HEK293 (cell line): ENCODE data around the gene GCLM.

Source experiments
- ATF2 ChIP-seq: fragments of 450-650 bp; formaldehyde crosslinking; IDR thresholded peaks from 2 replicates; pipeline ENCODE4 v1.5.1; 2016; ENCODE audit warnings: missing biosample characterization, missing genetic modification characterization, low read depth
- EGR2 ChIP-seq: fragments of 450-650 bp; formaldehyde crosslinking; IDR thresholded peaks from 2 replicates; pipeline ENCODE4 v1.5.1; 2016; ENCODE audit warnings: low read depth, missing biosample characterization, missing genetic modification characterization
- GLI4 ChIP-seq: fragments of 450-650 bp; formaldehyde crosslinking; IDR thresholded peaks from 2 replicates; pipeline ENCODE4 v1.5.1; 2016; ENCODE audit warnings: missing biosample characterization, missing genetic modification characterization
- HOXC10 ChIP-seq: sonication (generic); formaldehyde crosslinking; IDR thresholded peaks from 2 replicates; pipeline ENCODE4 v1.8.1; 2023; ENCODE audit warnings: mild to moderate bottlenecking, missing genetic modification reagents
- KLF16 ChIP-seq: fragments of 450-650 bp; formaldehyde crosslinking; IDR thresholded peaks from 2 replicates; pipeline ENCODE4 v1.5.1; 2017; ENCODE audit warnings: missing biosample characterization, missing genetic modification characterization
- KLF7 ChIP-seq: fragments of 450-650 bp; formaldehyde crosslinking; IDR thresholded peaks from 2 replicates; pipeline ENCODE4 v1.5.1; 2016; ENCODE audit warnings: missing biosample characterization, missing genetic modification characterization, borderline replicate concordance
- SCRT2 ChIP-seq: fragments of 450-650 bp; formaldehyde crosslinking; IDR thresholded peaks from 2 replicates; pipeline ENCODE4 v1.5.1; 2016; ENCODE audit warnings: missing biosample characterization, missing genetic modification characterization
- SP7 ChIP-seq: fragments of 450-650 bp; formaldehyde crosslinking; IDR thresholded peaks from 2 replicates; pipeline ENCODE4 v1.5.1; 2016; ENCODE audit warnings: missing biosample characterization, missing genetic modification characterization
- TCF7L2 ChIP-seq: IDR thresholded peaks from 2 replicates; pipeline ENCODE4 v1.6.1; 2011; ENCODE audit warnings: low read depth, mild to moderate bottlenecking, inconsistent platforms, low read length, moderate library complexity, borderline replicate concordance
- YY1 ChIP-seq: fragments of 450-650 bp; formaldehyde crosslinking; IDR thresholded peaks from 2 replicates; pipeline ENCODE4 v1.5.1; 2018; ENCODE audit warnings: missing biosample characterization, missing genetic modification characterization
- ZBTB17 ChIP-seq: fragments of 450-650 bp; formaldehyde crosslinking; IDR thresholded peaks from 2 replicates; pipeline ENCODE4 v1.5.1; 2016; ENCODE audit warnings: missing biosample characterization, missing genetic modification characterization
- ZFHX2 ChIP-seq: fragments of 450-650 bp; formaldehyde crosslinking; conservative IDR thresholded peaks from 2 replicates; pipeline ENCODE4 v1.5.1; 2016; ENCODE audit warnings: missing biosample characterization, missing genetic modification characterization
- ZFP41 ChIP-seq: fragments of 450-650 bp; formaldehyde crosslinking; IDR thresholded peaks from 2 replicates; pipeline ENCODE4 v1.5.1; 2016; ENCODE audit warnings: missing biosample characterization, missing genetic modification characterization, borderline replicate concordance
- ZNF146 ChIP-seq: fragments of 450-650 bp; formaldehyde crosslinking; IDR thresholded peaks from 2 replicates; pipeline ENCODE4 v1.5.1; 2016; ENCODE audit warnings: missing biosample characterization, missing genetic modification characterization
- ZNF175 ChIP-seq: fragments of 450-650 bp; formaldehyde crosslinking; IDR thresholded peaks from 2 replicates; pipeline ENCODE4 v1.5.1; 2016; ENCODE audit warnings: missing biosample characterization, missing genetic modification characterization
- ZNF2 ChIP-seq: fragments of 450-650 bp; formaldehyde crosslinking; IDR thresholded peaks from 2 replicates; pipeline ENCODE4 v1.5.1; 2016; ENCODE audit warnings: missing biosample characterization, missing genetic modification characterization
- ZNF214 ChIP-seq: fragments of 450-650 bp; formaldehyde crosslinking; IDR thresholded peaks from 2 replicates; pipeline ENCODE4 v1.5.1; 2017; ENCODE audit warnings: missing biosample characterization, mild to moderate bottlenecking, missing genetic modification characterization, borderline replicate concordance
- ZNF24 ChIP-seq: fragments of 450-650 bp; formaldehyde crosslinking; IDR thresholded peaks from 2 replicates; pipeline ENCODE4 v1.5.1; 2016; ENCODE audit warnings: missing biosample characterization, missing genetic modification characterization
- ZNF302 ChIP-seq: fragments of 450-650 bp; formaldehyde crosslinking; IDR thresholded peaks from 2 replicates; pipeline ENCODE4 v1.5.1; 2016; ENCODE audit warnings: missing biosample characterization, missing genetic modification characterization, low read depth
- ZNF324 ChIP-seq: fragments of 450-650 bp; formaldehyde crosslinking; IDR thresholded peaks from 2 replicates; pipeline ENCODE4 v1.5.1; 2016; ENCODE audit warnings: missing biosample characterization, missing genetic modification characterization
- ZNF426 ChIP-seq: fragments of 450-650 bp; formaldehyde crosslinking; IDR thresholded peaks from 2 replicates; pipeline ENCODE4 v1.5.1; 2017; ENCODE audit warnings: missing biosample characterization, missing genetic modification characterization, mild to moderate bottlenecking, inconsistent platforms, moderate library complexity
- ZNF433 ChIP-seq: fragments of 450-650 bp; formaldehyde crosslinking; IDR thresholded peaks from 2 replicates; pipeline ENCODE4 v1.5.1; 2016; ENCODE audit warnings: missing biosample characterization, missing genetic modification characterization, low read depth
- ZNF449 ChIP-seq: fragments of 450-650 bp; formaldehyde crosslinking; IDR thresholded peaks from 2 replicates; pipeline ENCODE4 v1.5.1; 2017; ENCODE audit warnings: missing biosample characterization, mild to moderate bottlenecking, missing genetic modification characterization, moderate library complexity
- ZNF473 ChIP-seq: fragments of 450-650 bp; formaldehyde crosslinking; IDR thresholded peaks from 2 replicates; pipeline ENCODE4 v1.5.1; 2017; ENCODE audit warnings: missing biosample characterization, missing genetic modification characterization
- ZNF501 ChIP-seq: fragments of 450-650 bp; formaldehyde crosslinking; IDR thresholded peaks from 2 replicates; pipeline ENCODE4 v1.5.1; 2016; ENCODE audit warnings: missing biosample characterization, missing genetic modification characterization
- ZNF529 ChIP-seq: fragments of 450-650 bp; formaldehyde crosslinking; IDR thresholded peaks from 2 replicates; pipeline ENCODE4 v1.5.1; 2017; ENCODE audit warnings: missing genetic modification characterization, missing biosample characterization; ENCODE audit not compliant: insufficient replicate concordance
- ZNF571 ChIP-seq: fragments of 450-650 bp; formaldehyde crosslinking; IDR thresholded peaks from 2 replicates; pipeline ENCODE4 v1.5.0; 2017; ENCODE audit warnings: missing biosample characterization, missing genetic modification characterization
- ZNF580 ChIP-seq: fragments of 450-650 bp; formaldehyde crosslinking; IDR thresholded peaks from 2 replicates; pipeline ENCODE4 v1.5.1; 2016; ENCODE audit warnings: missing biosample characterization, missing genetic modification characterization
- ZNF610 ChIP-seq: fragments of 450-650 bp; formaldehyde crosslinking; IDR thresholded peaks from 2 replicates; pipeline ENCODE4 v1.5.1; 2016; ENCODE audit warnings: missing biosample characterization, missing genetic modification characterization, borderline replicate concordance
- ZNF621 ChIP-seq: fragments of 450-650 bp; formaldehyde crosslinking; IDR thresholded peaks from 2 replicates; pipeline ENCODE4 v1.5.1; 2017; ENCODE audit warnings: missing biosample characterization, missing genetic modification characterization
- ZNF660 ChIP-seq: fragments of 450-650 bp; IDR thresholded peaks from 2 replicates; pipeline ENCODE4 v1.5.1; 2018; ENCODE audit warnings: missing biosample characterization, mild to moderate bottlenecking, missing genetic modification characterization
- ZNF692 ChIP-seq: fragments of 450-650 bp; formaldehyde crosslinking; IDR thresholded peaks from 2 replicates; pipeline ENCODE4 v1.5.1; 2016; ENCODE audit warnings: missing biosample characterization, missing genetic modification characterization
- ZNF76 ChIP-seq: fragments of 450-650 bp; formaldehyde crosslinking; IDR thresholded peaks from 2 replicates; pipeline ENCODE4; 2016; ENCODE audit warnings: low read depth, missing biosample characterization, missing genetic modification characterization, borderline replicate concordance
- ZNF776 ChIP-seq: fragments of 450-650 bp; formaldehyde crosslinking; IDR thresholded peaks from 2 replicates; pipeline ENCODE4 v1.5.0; 2017; ENCODE audit warnings: missing biosample characterization, missing genetic modification characterization, borderline replicate concordance
- ZNF777 ChIP-seq: fragments of 450-650 bp; formaldehyde crosslinking; IDR thresholded peaks from 2 replicates; pipeline ENCODE4 v1.5.1; 2017; ENCODE audit warnings: missing biosample characterization, missing genetic modification characterization, borderline replicate concordance
- ZSCAN18 ChIP-seq: fragments of 450-650 bp; formaldehyde crosslinking; IDR thresholded peaks from 2 replicates; pipeline ENCODE4 v1.5.1; 2016; ENCODE audit warnings: missing biosample characterization, missing genetic modification characterization

Gene GCLM

GRCh38 chr1:93878889-93879586 is 30.2 kb downstream of the GCLM start, which contains the start of gene DNTTIP2 (continued):
- TF ChIP-seq ZNF473 (tag by site-specific recombination) = no peak
- no peak; the same call in 1 of the 2 replicates for TF ChIP-seq ZNF610 (tag by site-specific recombination)
- TF ChIP-seq ZNF571 (tag by site-specific recombination) = no peak
- TF ChIP-seq ZNF692 (tag by site-specific recombination) = 0 out of 2 replicates have a peak, but pooled peaks have one; percentile 49
- peak; percentile 69 for TF ChIP-seq SP7
- TF ChIP-seq ZNF24 (tag by site-specific recombination) = peak; percentile 45; the same call in 1 of the 2 replicates
- no peak for TF ChIP-seq ZNF302 (tag by site-specific recombination)
- no peak for TF ChIP-seq ZFHX2 (tag by site-specific recombination)
- TF ChIP-seq ZFP41 (tag by site-specific recombination) = no peak
- TF ChIP-seq ZNF776 (tag by site-specific recombination) = no peak
- TF ChIP-seq ZNF777 (tag by site-specific recombination) = no peak
- no peak for TF ChIP-seq SCRT2 (tag by site-specific recombination)
- no peak for TF ChIP-seq ZSCAN18 (tag by site-specific recombination)
- TF ChIP-seq EGR2 (tag by site-specific recombination) = no peak
- no peak for TF ChIP-seq TCF7L2
- TF ChIP-seq KLF7 (tag by site-specific recombination) = no peak
- peak; percentile 62; the same call in 1 of the 2 replicates for TF ChIP-seq ZNF2
- TF ChIP-seq ZNF76 (tag by site-specific recombination) = peak; percentile 26; the same call in 1 of the 2 replicates
- no peak for TF ChIP-seq ZNF621 (tag by site-specific recombination)
- TF ChIP-seq ZNF660 (tag by site-specific recombination) = no peak; the same call in none of the 2 replicates
- 0 out of 2 replicates have a peak, but pooled peaks have one; percentile 52 for TF ChIP-seq ZNF324
- no peak for TF ChIP-seq ZNF426 (tag by site-specific recombination)
- TF ChIP-seq ATF2 = no peak
- no peak for TF ChIP-seq ZNF529 (tag by site-specific recombination)
- no peak for TF ChIP-seq ZNF214 (tag by site-specific recombination)
- TF ChIP-seq ZNF433 (tag by site-specific recombination) = no peak
- TF ChIP-seq KLF16 (tag by site-specific recombination) = 0 out of 2 replicates have a peak, but pooled peaks have one; percentile 58
- TF ChIP-seq ZNF449 = peak; percentile 71
- TF ChIP-seq ZBTB17 = peak; percentile 88
- no peak for TF ChIP-seq HOXC10
- peak; percentile 90 for TF ChIP-seq YY1
- no peak for TF ChIP-seq ZNF175 (tag by site-specific recombination)
- TF ChIP-seq GLI4 = no peak
- peak; percentile 89 for TF ChIP-seq ZNF501 (tag by site-specific recombination)
- no peak; the same call in 1 of the 2 replicates for TF ChIP-seq ZNF146 (tag by site-specific recombination)
- peak; percentile 79 for TF ChIP-seq ZNF580 (tag by site-specific recombination)
